SH-SY5Y (cell line): ENCODE data around the gene MMAB.

Experiments
- GATA2 ChIP-seq: IDR thresholded peaks from 2 replicates; pipeline ENCODE4 v1.6.1; 2011; ENCODE audit warnings: mild to moderate bottlenecking, low read depth, low read length
- GATA3 ChIP-seq: IDR thresholded peaks from 2 replicates; pipeline ENCODE4 v1.6.1; 2011; ENCODE audit warnings: low read depth, mild to moderate bottlenecking, low read length, moderate library complexity

GRCh38 chr12:109562871-109563270 lies 10.4 kb downstream of the MMAB start:
- TF ChIP-seq GATA2 = no peak
- no peak for TF ChIP-seq GATA3
